H1 (cell line): ENCODE measurements around the gene HACD2. TPM values are rescaled to one million over a fixed set of nuclear protein-coding genes. Genes with fewer than 3 reads are reported as not detected.

ENCODE experiments used
- CTCF ChIA-PET: fragments of 300-600 bp; sonication (Branson Sonifier 250); formaldehyde crosslinking; loops from one replicate; lab custom pipeline; 2021; ENCODE audit not compliant: partially characterized antibody; lab: Charles Lee
- POLR2A ChIA-PET: fragments of 300-600 bp; sonication (Branson Sonifier 250); formaldehyde crosslinking; loops from one replicate; lab custom pipeline; 2021; ENCODE audit warnings: inconsistent platforms; ENCODE audit not compliant: partially characterized antibody; lab: Charles Lee
- DNase-seq, 2 experiments: peaks; one replicate each; pipeline versions ENCODE4 v3.0.0 to v3.0.0-alpha.2; 2010 to 2022; ENCODE audit warnings: low spot score in 2 of 2, low read depth in 1 of 2, mixed read lengths in 1 of 2
- FAIRE-seq: peaks from 2 replicates; lab custom pipeline; 2011; peaks lifted over from hg19 to GRCh38; lab: Jason Lieb, UNC
- H2AFZ ChIP-seq: 2 replicates; pipeline ENCODE4 v1.8.1; 2012; ENCODE audit warnings: low read length, inconsistent platforms
- H2AK5ac ChIP-seq: 2 replicates; pipeline ENCODE4 v1.6.1; 2013; ENCODE audit warnings: low read depth, low read length
- H2BK120ac ChIP-seq: replicated peaks from 2 replicates; pipeline ENCODE3; 2013; ENCODE audit warnings: low read depth, low read length, inconsistent platforms
- H2BK12ac ChIP-seq: 2 replicates; pipeline ENCODE4 v1.6.1; 2013; ENCODE audit warnings: low read depth, low read length
- H2BK15ac ChIP-seq: 2 replicates; pipeline ENCODE4 v1.6.1; 2013; ENCODE audit warnings: low read length
- H2BK20ac ChIP-seq: 2 replicates; pipeline ENCODE4 v1.6.1; 2013; ENCODE audit warnings: low read length
- H2BK5ac ChIP-seq: 2 replicates; pipeline ENCODE4 v1.6.1; 2013; ENCODE audit warnings: low read depth, low read length
- H3K14ac ChIP-seq: 2 replicates; pipeline ENCODE4 v1.6.1; 2013; ENCODE audit warnings: inconsistent platforms; ENCODE audit not compliant: insufficient read length
- H3K18ac ChIP-seq: 2 replicates; pipeline ENCODE4 v1.6.1; 2013; ENCODE audit warnings: low read length; ENCODE audit errors: extremely low read depth
- H3K23ac ChIP-seq: 2 replicates; pipeline ENCODE4 v1.6.1; 2013; ENCODE audit warnings: inconsistent platforms; ENCODE audit not compliant: insufficient read length
- H3K23me2 ChIP-seq: 2 replicates; pipeline ENCODE4 v1.6.1; 2013; ENCODE audit warnings: low read depth, low read length
- H3K27ac ChIP-seq: 2 replicates; pipeline ENCODE4 v1.6.1; 2011; ENCODE audit warnings: low read depth, low read length, inconsistent platforms
- H3K27me3 ChIP-seq, 4 experiments: replicated peaks in 1 of 4; 1 replicate in 1 of 4; 2 replicates in 3 of 4; pipeline versions ENCODE4 v1.6.1 to v1.8.1; 2011 to 2013; ENCODE audit warnings: low read length in 3 of 4, mild to moderate bottlenecking in 3 of 4, inconsistent platforms in 2 of 4, mixed read lengths in 2 of 4, moderate library complexity in 1 of 4; ENCODE audit not compliant: control insufficient read depth in 3 of 4, insufficient read depth in 3 of 4; ENCODE audit errors: extremely low read depth in 1 of 4
- H3K36me3 ChIP-seq, 4 experiments: 2 replicates each; pipeline versions ENCODE4 v1.6.1 to v1.8.1; 2011 to 2013; ENCODE audit warnings: mild to moderate bottlenecking in 4 of 4, low read length in 3 of 4, moderate library complexity in 2 of 4, control low read depth in 1 of 4, inconsistent platforms in 1 of 4; ENCODE audit not compliant: insufficient read depth in 4 of 4, control insufficient read depth in 2 of 4
- H3K4ac ChIP-seq: replicated peaks from 2 replicates; pipeline ENCODE3; 2013; ENCODE audit warnings: low read length, low read depth, mixed read lengths, inconsistent platforms; ENCODE audit not compliant: insufficient read length
- H3K4me1 ChIP-seq, 4 experiments: replicated peaks in 1 of 4; 1 replicate in 1 of 4; 2 replicates in 3 of 4; pipeline versions ENCODE4 v1.6.1 to v1.8.1; 2011 to 2013; ENCODE audit warnings: low read length in 3 of 4, inconsistent platforms in 2 of 4, mixed read lengths in 1 of 4; ENCODE audit not compliant: insufficient read depth in 4 of 4, control insufficient read depth in 3 of 4
- H3K4me2 ChIP-seq, 2 experiments: 2 replicates each; pipeline versions ENCODE4 v1.6.1 to v1.8.1; 2011 to 2013; ENCODE audit warnings: low read depth in 2 of 2, low read length in 2 of 2, control low read depth in 1 of 2, inconsistent platforms in 1 of 2, mild to moderate bottlenecking in 1 of 2; ENCODE audit not compliant: insufficient read depth in 1 of 2
- H3K4me3 ChIP-seq, 4 experiments: fragments of 200-600, 300-600 bp in 1 of 4; sonication (generic), shearing (Covaris generic), sonication (Bioruptor Twin) in 1 of 4; 2 replicates each; pipeline versions ENCODE4 v1.5.1 to v1.8.1; 2011 to 2016; ENCODE audit warnings: low read length in 4 of 4, low read depth in 3 of 4, control low read depth in 2 of 4, inconsistent platforms in 2 of 4, mild to moderate bottlenecking in 2 of 4, mixed read lengths in 1 of 4, moderate library complexity in 1 of 4; ENCODE audit not compliant: insufficient read depth in 2 of 4; ENCODE audit errors: extremely low read depth in 1 of 4
- H3K56ac ChIP-seq: replicated peaks from 2 replicates; pipeline ENCODE3; 2013; ENCODE audit warnings: low read depth, mild to moderate bottlenecking, mixed read lengths, low read length, inconsistent platforms; ENCODE audit not compliant: insufficient read length
- H3K79me1 ChIP-seq: 2 replicates; pipeline ENCODE4 v1.6.1; 2013; ENCODE audit warnings: low read depth, low read length, control low read depth
- H3K79me2 ChIP-seq, 2 experiments: 2 replicates each; pipeline versions ENCODE4 v1.6.1 to v1.8.1; 2012 to 2013; ENCODE audit warnings: low read length in 2 of 2, mild to moderate bottlenecking in 2 of 2, inconsistent platforms in 1 of 2; ENCODE audit not compliant: insufficient read depth in 2 of 2, control insufficient read depth in 1 of 2
- H3K9ac ChIP-seq, 4 experiments: replicated peaks in 1 of 4; 1 replicate in 1 of 4; 2 replicates in 3 of 4; pipeline versions ENCODE4 v1.6.1 to v1.8.1; 2011 to 2013; ENCODE audit warnings: low read depth in 3 of 4, low read length in 3 of 4, control low read depth in 2 of 4, mild to moderate bottlenecking in 2 of 4, moderate library complexity in 2 of 4, inconsistent platforms in 1 of 4; ENCODE audit errors: extremely low read depth in 1 of 4
- H3K9me3 ChIP-seq, 2 experiments: 2 replicates each; pipeline versions ENCODE4 v1.6.1 to v1.8.1; 2012 to 2013; ENCODE audit warnings: mild to moderate bottlenecking in 2 of 2, moderate library complexity in 2 of 2, control low read depth in 1 of 2, inconsistent platforms in 1 of 2, low read depth in 1 of 2, low read length in 1 of 2, mixed read lengths in 1 of 2; ENCODE audit not compliant: insufficient read depth in 2 of 2
- H4K20me1 ChIP-seq, 2 experiments: replicated peaks in 1 of 2; 2 replicates each; pipeline versions ENCODE3 to v1.8.1; 2011 to 2013; ENCODE audit warnings: inconsistent platforms in 2 of 2, low read length in 2 of 2, mild to moderate bottlenecking in 1 of 2; ENCODE audit not compliant: insufficient read depth in 2 of 2, control insufficient read depth in 1 of 2
- H4K5ac ChIP-seq: 2 replicates; pipeline ENCODE4 v1.6.1; 2013; ENCODE audit warnings: low read length, low read depth, mixed read lengths, inconsistent platforms; ENCODE audit not compliant: insufficient read length
- H4K8ac ChIP-seq: 2 replicates; pipeline ENCODE4 v1.8.0; 2013; ENCODE audit warnings: mild to moderate bottlenecking, moderate library complexity, low read length, inconsistent platforms; ENCODE audit not compliant: insufficient read depth; ENCODE audit errors: extremely low read depth
- H4K91ac ChIP-seq: replicated peaks from 2 replicates; pipeline ENCODE3; 2013; ENCODE audit warnings: low read length, mixed read lengths, inconsistent platforms; ENCODE audit not compliant: insufficient read length
- CHD1 ChIP-seq: IDR thresholded peaks from 2 replicates; pipeline ENCODE4 v1.6.1; 2012; ENCODE audit warnings: low read depth, low read length, improper control_type of control experiment
- WGBS, 2 experiments: shearing (Covaris generic) in 1 of 2; methylation state at CpG; one replicate each; pipeline versions ENCODE4 v1.1.6 to v1.1.7; 2013 to 2015; ENCODE audit warnings: low lambda C conversion rate in 2 of 2, mixed read lengths in 2 of 2, inconsistent platforms in 1 of 2, low coverage in 1 of 2, missing lambda C conversion rate in 1 of 2; ENCODE audit not compliant: insufficient replicate concordance in 2 of 2, insufficient coverage in 1 of 2, insufficient read length in 1 of 2; ENCODE audit errors: extremely low coverage in 1 of 2, missing lambda C conversion rate in 1 of 2; 5-methylcytosine and 5-hydroxymethylcytosine counted together
- polyA plus RNA-seq, 7 experiments: library from polyadenylated mRNA; depleted of rRNA in 3 of 7; stranded (reverse) in 5 of 7; unstranded in 2 of 7; fragments of >200 nt in 5 of 7; fragments of 200-250 nt in 2 of 7; gene quantifications; 1 replicate in 5 of 7; 2 replicates in 1 of 7; 4 replicates in 1 of 7; pipeline versions ENCODE4 v1.2.1 to v1.2.3, GENCODE V29; 2011 to 2013; ENCODE audit warnings: missing spikeins in 2 of 7, mixed read lengths in 2 of 7
- total RNA-seq: library from RNA; stranded (reverse); fragmentation: NEBNext Ultra II Directional; extraction: Animal tissue kit (Norgen Biotek cat#: 25700); gene quantifications from 2 replicates; pipeline ENCODE4 v1.2.1, GENCODE V29; 2021

The HACD2 gene
- total and polyA plus RNA-seq, 2 of the 8 experiments (the other 6 are each of a cell fraction or from before 2014, with no cell fraction given) = 24.9 to 31.2 TPM

DNA sequence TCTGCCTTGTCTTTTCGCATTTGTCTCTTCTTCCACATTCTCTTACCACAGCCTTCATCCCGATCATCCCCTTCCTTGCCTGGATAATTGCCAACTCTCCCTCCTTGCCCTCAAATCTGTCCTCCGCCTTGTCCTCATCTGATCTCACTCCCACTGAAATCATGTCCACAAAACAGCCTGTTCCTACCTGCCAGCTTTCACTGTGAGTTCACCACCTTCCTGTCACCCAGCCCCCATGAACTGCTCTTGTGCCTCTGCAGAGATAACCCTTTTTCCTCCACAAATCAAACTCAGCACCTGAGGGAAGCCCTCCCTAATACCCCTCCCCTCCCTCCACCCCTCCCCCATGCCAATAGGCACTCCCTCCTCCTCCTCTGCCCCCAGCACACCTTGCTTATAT lies 131.2 kb downstream of the HACD2 start:
- H3K23ac ChIP-seq = no peak overlapping the region
- no peak overlapping the region for H2BK5ac ChIP-seq
- H4K20me1 ChIP-seq = no peaks in the 10 kb centered on the region
- H3K36me3 ChIP-seq = no peaks in the 10 kb centered on the region
- no peak overlapping the region for H3K27ac ChIP-seq
- POLR2A ChIA-PET = interaction anchor here (1.5 kb wide), 1 partner anchor 76 kb away, joined by 3 read pairs; no protein-coding TSS in a partner anchor
- no peak overlapping the region for H3K14ac ChIP-seq
- CTCF ChIA-PET = interaction anchor here (0.8 to 2.1 kb wide), 4 partner anchors 9 to 124 kb away, joined by 3 to 8 read pairs (median 3); no protein-coding TSS in a partner anchor
- no peak overlapping the region for H3K4ac ChIP-seq
- DNase-seq = no peak
- peaks cover 0 to 8% (median 3%) of the 10 kb centered on the region in 4 experiments; a peak in 5 of 7 replicates for H3K4me1 ChIP-seq
- no peaks in the 10 kb centered on the region for H3K79me1 ChIP-seq
- H3K4me3 ChIP-seq = no peak overlapping the region
- no peak overlapping the region for H2BK12ac ChIP-seq
- no peak overlapping the region for H3K9ac ChIP-seq
- TF ChIP-seq CHD1 = no peak
- H3K79me2 ChIP-seq = no peaks in the 10 kb centered on the region
- no peak overlapping the region for H2BK120ac ChIP-seq
- no peak overlapping the region for H3K56ac ChIP-seq
- H4K5ac ChIP-seq = no peak overlapping the region
- H2AK5ac ChIP-seq = no peak overlapping the region
- peaks cover 7% of the 10 kb centered on the region; the same call in 1 of the 2 replicates for H3K23me2 ChIP-seq
- WGBS, 2 experiments = 89% methylated on average over 3 of the region's 3 CpGs; no CpG with 5 or more reads in 1 of the 2 experiments
- H3K18ac ChIP-seq = no peak overlapping the region
- H3K4me2 ChIP-seq = no peak overlapping the region
- peaks cover under 1 to 15% (median 9%) of the 10 kb centered on the region in 4 experiments; a peak in 6 of 7 replicates for H3K27me3 ChIP-seq
- no peak overlapping the region for H2BK20ac ChIP-seq
- H4K8ac ChIP-seq = no peak overlapping the region
- FAIRE-seq = no peak
- H2BK15ac ChIP-seq = no peak overlapping the region
- H3K9me3 ChIP-seq = no peaks in the 10 kb centered on the region
- H2AFZ ChIP-seq = no peak overlapping the region
- no peak overlapping the region for H4K91ac ChIP-seq
